Adrenal gland (tissue), 12 donors: ENCODE measurements around the gene DOK3. TPM values are rescaled to one million over a fixed set of nuclear protein-coding genes. Genes with fewer than 3 reads are reported as not detected.

Experiments used
- DNase-seq, 7 donors: peaks; one replicate each; pipeline ENCODE4 v3.0.0-alpha.2; 2019 to 2020
- H3K27ac ChIP-seq, 5 donors: fragments of 200-600 bp; sonication (generic) in 4 of 5; 1 replicate in 3 of 5; 2 replicates in 2 of 5; pipeline versions ENCODE4 v1.5.1 to v1.8.0; 2016 to 2020; ENCODE audit warnings: mild to moderate bottlenecking in 1 of 5
- H3K27me3 ChIP-seq: fragments of 200-600 bp; 2 replicates; pipeline ENCODE4 v1.8.0; 2021
- H3K36me3 ChIP-seq, 2 donors: fragments of 200-600 bp; replicated peaks in 1 of 2; 1 replicate in 1 of 2; 2 replicates in 1 of 2; pipeline versions ENCODE4 v1.5.1 to v1.8.0; 2018 to 2022
- H3K4me1 ChIP-seq, 2 donors: fragments of 200-600 bp; replicated peaks in 1 of 2; 1 replicate in 1 of 2; 2 replicates in 1 of 2; pipeline versions ENCODE4 v1.5.1 to v1.8.0; 2018 to 2021
- H3K4me3 ChIP-seq, 4 donors: fragments of 200-600 bp; sonication (generic) in 3 of 4; one replicate each; pipeline ENCODE4 v1.5.1; 2016 to 2018
- H3K9me3 ChIP-seq, 3 donors: fragments of 200-600 bp; sonication (generic) in 1 of 3; replicated peaks in 1 of 3; 1 replicate in 2 of 3; 2 replicates in 1 of 3; pipeline versions ENCODE4 v1.5.1 to v1.8.0; 2016 to 2021
- CTCF ChIP-seq, 6 experiments: fragments of 450-650 bp in 4 of 6; fragments of 200-600 bp in 2 of 6; sonication (generic) in 1 of 6; IDR thresholded peaks; 1 replicate in 5 of 6; 2 replicates in 1 of 6; pipeline versions ENCODE4 v1.5.1 to v1.8.0; 2016 to 2021; ENCODE audit warnings: antibody characterized with exemption in 6 of 6, mild to moderate bottlenecking in 2 of 6, moderate library complexity in 1 of 6
- POLR2A ChIP-seq, 2 donors: fragments of 450-650 bp; IDR thresholded peaks; one replicate each; pipeline ENCODE4 v1.6.1; 2017; ENCODE audit warnings: antibody characterized with exemption in 2 of 2, mild to moderate bottlenecking in 2 of 2, moderate library complexity in 1 of 2
- WGBS, 4 donors: extraction: QIAGEN DNeasy Blood & Tissue Kit in 2 of 4; methylation state at CpG; one replicate each; pipeline versions ENCODE4 v1.1.5 to v1.1.7; 2013 to 2017; 5-methylcytosine and 5-hydroxymethylcytosine counted together
- intact Hi-C, 2 donors: fragments of 100-400 bp; cut with DNase I; formaldehyde crosslinking; loops; one replicate each; pipeline versions ENCODE4 v1.14.1 to v1.15.0; 2022 to 2023
- polyA plus RNA-seq, 3 donors: library from polyadenylated mRNA; stranded (reverse); fragments of 200-250 nt in 2 of 3; fragments of 350-450 nt in 1 of 3; fragmentation: Illumina TruSeq in 1 of 3; extraction: RNeasy Lipid Tissue Mini Kit (QIAGEN cat#74804) in 1 of 3; gene quantifications; one replicate each; pipeline ENCODE4 v1.2.3, GENCODE V29; 2013 to 2014
- total RNA-seq, 9 donors: library from RNA; depleted of rRNA in 4 of 9; stranded (reverse); fragments of >200 nt in 4 of 9; fragments of 120-200 nt in 1 of 9; fragmentation: NEBNext Ultra II Directional in 1 of 9; extraction: Animal tissue kit (Norgen Biotek cat#: 25700) in 1 of 9; gene quantifications; one replicate each; pipeline versions ENCODE4 v1.1.0 to v1.2.4, GENCODE V29; 2013 to 2023
- donor health status: healthy with polysubstance abuse.
- donor health status: Bipolar disorder and iron deficiency.
- donor health status: DM: yes; HTN: yes; CAD: no.
- donor health status: DM: no; HTN: no; CAD: no.
- donor health status: DM: no; HTN: no; CAD: no.
- donor health status: DM: yes; HTN: yes; CAD: no.

The DOK3 gene
- total and polyA plus RNA-seq, 12 donors: 1.5 to 49.1 (median 11.3) TPM

- intact Hi-C loops: loop anchor here (5.0 kb wide), 2 partner anchors 47 to 112 kb away; no protein-coding TSS in a partner anchor
- no peaks in the 10 kb centered on the region for H3K36me3 ChIP-seq
- no peak overlapping the region for H3K4me3 ChIP-seq
- TF ChIP-seq CTCF (IDR thresholded peaks at IDR 0.05) (no peak), POLR2A (IDR thresholded peaks at IDR 0.05) (no peak)
- no peak for DNase-seq
- WGBS, 4 donors: 69 to 91% (median 88%) methylated on average over 4 to 47 of the region's 47 CpGs
- H3K27me3 ChIP-seq: no peaks in the 10 kb centered on the region
- no peak overlapping the region for H3K27ac ChIP-seq
- H3K4me1 ChIP-seq: peaks cover 0 to 5% of the 10 kb centered on the region in 2 donors
- H3K9me3 ChIP-seq: no peaks in the 10 kb centered on the region
These were observed 5.3 kb downstream of the DOK3 start for GRCh38 chr5:177504086-177505056.

- no peaks in the 10 kb centered on the region for H3K36me3 ChIP-seq
- DNase-seq: no peak
- WGBS, 4 donors: 71 to 83% (median 79%) methylated on average over 5 to 24 of the region's 24 CpGs
- no peaks in the 10 kb centered on the region for H3K27me3 ChIP-seq
- intact Hi-C loops: loop anchor here (5.0 kb wide), 2 partner anchors 46 to 111 kb away; no protein-coding TSS in a partner anchor
- no peak overlapping the region for H3K27ac ChIP-seq
- H3K4me3 ChIP-seq: no peak overlapping the region
- H3K4me1 ChIP-seq: peaks cover 2 to 6% of the 10 kb centered on the region in 2 donors
- H3K9me3 ChIP-seq: no peaks in the 10 kb centered on the region
- no peak for TF ChIP-seq POLR2A (IDR thresholded peaks at IDR 0.05)
- TF ChIP-seq CTCF (IDR thresholded peaks at IDR 0.05): no peak
These were observed 6.1 kb downstream of the DOK3 start for GRCh38 chr5:177503351-177504085.

- H3K9me3 ChIP-seq: no peaks in the 10 kb centered on the region
- TF ChIP-seq POLR2A (IDR thresholded peaks at IDR 0.05) (no peak), CTCF (IDR thresholded peaks at IDR 0.05) (no peak)
- H3K27ac ChIP-seq: no peak overlapping the region
- H3K4me3 ChIP-seq: no peak overlapping the region
- 71 to 81% (median 76%) methylated on average over 15 to 16 of the region's 16 CpGs for WGBS, 4 donors
- no peak for DNase-seq
- intact Hi-C loops: loop anchor here (5.0 kb wide), 2 partner anchors 46 to 111 kb away; no protein-coding TSS in a partner anchor
- no peaks in the 10 kb centered on the region for H3K27me3 ChIP-seq
- H3K4me1 ChIP-seq: peaks cover 8 to 13% of the 10 kb centered on the region in 2 donors
- no peaks in the 10 kb centered on the region for H3K36me3 ChIP-seq
These were observed 6.7 kb downstream of the DOK3 start for GRCh38 chr5:177502886-177503285.
